K562 (cell line): Measurements from ENCODE around the gene VPS16. TPM values are rescaled to one million over a fixed set of nuclear protein-coding genes. Genes with fewer than 3 reads are reported as not detected.

Experiments
- ATAC-seq: fragments of 200-7000 bp; cut with Tn5 transposase; 3 replicates; pipeline ENCODE4 v1.9.1; 2020; ENCODE audit warnings: moderate library complexity
- BruUV-seq: library from RNA; stranded (reverse); fragments of 400-500 nt; replicated peaks from 2 replicates; lab custom pipeline; 2021; lab: Mats Ljungman, UMichigan
- CTCF ChIA-PET: fragments of 300-600 bp; formaldehyde crosslinking; extraction: SDS; loops from one replicate; lab custom pipeline; 2021; ENCODE audit warnings: low intra/inter-chr PET ratio; lab: Yijun Ruan, JAX
- POLR2A ChIA-PET: fragments of 300-600, 350-650 bp; sonication (Branson Sonifier 250); formaldehyde crosslinking; extraction: SDS; loops from one replicate; lab custom pipeline; 2021; ENCODE audit warnings: antibody characterized with exemption, inconsistent platforms; lab: Yijun Ruan, JAX
- DNase-seq, 4 experiments: peaks; one replicate each; pipeline versions ENCODE4 v3.0.0 to v3.0.0-alpha.2; 2011 to 2018; ENCODE audit warnings: low spot score in 3 of 4, mixed read lengths in 3 of 4; ENCODE audit errors: extremely low read depth in 1 of 4
- FAIRE-seq: peaks from 2 replicates; lab custom pipeline; 2011; peaks lifted over from hg19 to GRCh38; lab: Jason Lieb, UNC
- H2AFZ ChIP-seq: 2 replicates; pipeline ENCODE4 v1.6.0; 2011; ENCODE audit warnings: low read depth, low read length, control low read depth, inconsistent platforms
- H3K27ac ChIP-seq: fragments of 200-600 bp; 3 replicates; pipeline ENCODE4 v1.8.0; 2011; ENCODE audit warnings: low read depth, mild to moderate bottlenecking, control low read depth, inconsistent platforms, low read length, moderate library complexity, mixed read lengths; ENCODE audit errors: extremely low read depth
- H3K27me3 ChIP-seq, 2 experiments: fragments of 300-600 bp in 1 of 2; 2 replicates in 1 of 2; 3 replicates in 1 of 2; pipeline versions ENCODE4 v1.6.0 to v1.8.0; 2011; ENCODE audit warnings: inconsistent platforms in 2 of 2, low read length in 2 of 2, mild to moderate bottlenecking in 1 of 2, mixed read lengths in 1 of 2, moderate library complexity in 1 of 2; ENCODE audit not compliant: control insufficient read depth in 2 of 2, insufficient read depth in 2 of 2
- H3K36me3 ChIP-seq: fragments of 300-600 bp; 3 replicates; pipeline ENCODE4 v1.8.0; 2011; ENCODE audit warnings: mild to moderate bottlenecking, low read length, inconsistent platforms; ENCODE audit not compliant: control insufficient read depth, insufficient read depth
- H3K4me1 ChIP-seq, 2 experiments: fragments of 200-600 bp in 1 of 2; replicated peaks in 1 of 2; 2 replicates in 1 of 2; 3 replicates in 1 of 2; pipeline versions ENCODE4 v1.5.1 to v1.8.0; 2011; ENCODE audit warnings: inconsistent platforms in 2 of 2, low read length in 2 of 2, mild to moderate bottlenecking in 1 of 2, mixed read lengths in 1 of 2, moderate library complexity in 1 of 2; ENCODE audit not compliant: control insufficient read depth in 2 of 2, insufficient read depth in 2 of 2
- H3K4me2 ChIP-seq: 2 replicates; pipeline ENCODE4 v1.6.1; 2011; ENCODE audit warnings: low read length, control low read depth, inconsistent platforms, mixed read lengths; ENCODE audit not compliant: insufficient read depth
- H3K4me3 ChIP-seq: fragments of 200-600 bp; sonication (generic), shearing (Covaris generic); 2 replicates; pipeline ENCODE4 v1.5.1; 2016; ENCODE audit warnings: control low read depth, inconsistent platforms
- H3K79me2 ChIP-seq: fragments of 200-600 bp; 3 replicates; pipeline ENCODE4 v1.8.0; 2011; ENCODE audit warnings: low read length, inconsistent platforms; ENCODE audit not compliant: control insufficient read depth, insufficient read depth
- H3K9ac ChIP-seq, 2 experiments: 2 replicates each; pipeline versions ENCODE4 v1.6.0 to v1.6.1; 2011; ENCODE audit warnings: low read depth in 2 of 2, low read length in 2 of 2, control low read depth in 1 of 2, inconsistent platforms in 1 of 2, mild to moderate bottlenecking in 1 of 2, mixed read lengths in 1 of 2; ENCODE audit not compliant: insufficient read depth in 1 of 2
- H3K9me1 ChIP-seq: one replicate; pipeline ENCODE4 v1.6.0; 2011; ENCODE audit warnings: inconsistent platforms, mild to moderate bottlenecking, low read length, moderate library complexity; ENCODE audit not compliant: control insufficient read depth, insufficient read depth
- H3K9me3 ChIP-seq: replicated peaks from 2 replicates; pipeline ENCODE4 v1.5.1; 2011; ENCODE audit warnings: low read depth, low read length, inconsistent platforms; ENCODE audit not compliant: control insufficient read depth, insufficient read depth
- H4K20me1 ChIP-seq: replicated peaks from 2 replicates; pipeline ENCODE4 v1.6.1; 2011; ENCODE audit warnings: low read length, inconsistent platforms, mixed read lengths; ENCODE audit not compliant: control insufficient read depth, insufficient read depth
- CEBPG ChIP-seq, 3 experiments: fragments of 200-800 bp in 1 of 3; sonication (Bioruptor generic) in 1 of 3; sonication (generic) in 1 of 3; formaldehyde crosslinking in 1 of 3; IDR thresholded peaks in 2 of 3; conservative IDR thresholded peaks in 1 of 3; 2 replicates each; pipeline versions ENCODE4 v1.6.1 to v1.8.0; 2016 to 2022; ENCODE audit warnings: missing compliant biosample characterization in 2 of 3, missing genetic modification characterization in 2 of 3, mild to moderate bottlenecking in 1 of 3, missing genetic modification reagents in 1 of 3
- HES1 ChIP-seq: fragments of 450-650 bp; IDR thresholded peaks from 2 replicates; pipeline ENCODE4 v1.6.1; 2016; ENCODE audit warnings: low read depth, mild to moderate bottlenecking, moderate library complexity
- HNRNPH1 ChIP-seq: fragments of 200-400 bp; formaldehyde crosslinking; optimal IDR thresholded peaks from 2 replicates; pipeline ENCODE3; 2017; ENCODE audit warnings: low read depth, mild to moderate bottlenecking, low read length, moderate library complexity
- ILK ChIP-seq: fragments of 450-650 bp; IDR thresholded peaks from 2 replicates; pipeline ENCODE4 v1.6.1; 2016; ENCODE audit warnings: missing genetic modification characterization, low read depth, mild to moderate bottlenecking, missing compliant biosample characterization, moderate library complexity, borderline replicate concordance
- NFIC ChIP-seq: fragments of 450-650 bp; IDR thresholded peaks from 2 replicates; pipeline ENCODE4 v1.6.1; 2017; ENCODE audit warnings: mild to moderate bottlenecking, inconsistent platforms
- RERE ChIP-seq: sonication (generic); formaldehyde crosslinking; IDR thresholded peaks from 2 replicates; pipeline ENCODE4 v1.8.0; 2023; ENCODE audit warnings: missing genetic modification reagents, mild to moderate bottlenecking, borderline replicate concordance
- SIRT6 ChIP-seq: IDR thresholded peaks from one replicate; pipeline ENCODE4 v1.6.1; 2012; ENCODE audit warnings: low read depth, mild to moderate bottlenecking, control low read depth, inconsistent platforms, low read length, moderate library complexity
- SMARCC2 ChIP-seq: fragments of 450-650 bp; IDR thresholded peaks from 2 replicates; pipeline ENCODE4 v1.6.1; 2017; ENCODE audit warnings: antibody characterized with exemption, moderate library complexity, mild to moderate bottlenecking, low read depth
- TCF3 ChIP-seq: sonication (generic); formaldehyde crosslinking; IDR thresholded peaks from 2 replicates; pipeline ENCODE4 v1.4.0; 2020; ENCODE audit warnings: mild to moderate bottlenecking, missing genetic modification reagents
- ZBTB8A ChIP-seq: fragments of 450-650 bp; IDR thresholded peaks from 2 replicates; pipeline ENCODE4 v1.6.1; 2018; ENCODE audit warnings: mild to moderate bottlenecking, moderate library complexity; ENCODE audit not compliant: partially characterized antibody
- ZNF274 ChIP-seq: IDR thresholded peaks from 2 replicates; pipeline ENCODE4 v1.6.1; 2011; ENCODE audit warnings: low read depth, mild to moderate bottlenecking, low read length, moderate library complexity, borderline replicate concordance
- ZNF282 ChIP-seq: sonication (generic); formaldehyde crosslinking; IDR thresholded peaks from 2 replicates; pipeline ENCODE4 v1.8.1; 2023; ENCODE audit warnings: missing genetic modification reagents
- ZNF3 ChIP-seq: fragments of 250-450 bp; sonication (Bioruptor Pico); IDR thresholded peaks from 2 replicates; pipeline ENCODE4 v1.5.0; 2021; ENCODE audit warnings: mild to moderate bottlenecking, moderate library complexity
- ZSCAN29 ChIP-seq: fragments of 450-650 bp; IDR thresholded peaks from 2 replicates; pipeline ENCODE4 v1.6.1; 2017
- WGBS: fragments of 100-300 bp; shearing (Covaris generic); methylation state at CpG from one replicate; pipeline ENCODE4 v1.1.6; 2016; ENCODE audit warnings: low coverage, mixed read lengths; ENCODE audit not compliant: insufficient coverage; ENCODE audit errors: missing lambda C conversion rate; 5-methylcytosine and 5-hydroxymethylcytosine counted together
- in situ Hi-C: fragments of 300-500 bp; cut with MboI; formaldehyde crosslinking; loops from 4 replicates; pipeline ENCODE4 v1.15.0; 2018; ENCODE audit warnings: inconsistent platforms, mixed read lengths
- intact Hi-C: fragments of 100-400 bp; cut with micrococcal nuclease; formaldehyde crosslinking; loops from 2 replicates; pipeline ENCODE4 v1.14.2; 2022
- polyA plus RNA-seq, 8 experiments: library from polyadenylated mRNA; depleted of rRNA in 4 of 8; stranded (reverse) in 5 of 8; unstranded in 3 of 8; fragments of >200 nt; fragmentation: Nextera tagmentation in 2 of 8; fragmentation: Illumina TruSeq in 1 of 8; extraction: Ambion mirVana in 2 of 8; extraction: Trizol in 1 of 8; gene quantifications; 2 replicates each; pipeline versions ENCODE4 v1.2.1 to v1.2.3, GENCODE V29; 2011 to 2014; ENCODE audit warnings: inconsistent platforms in 1 of 8, missing spikeins in 1 of 8
- total RNA-seq, 7 experiments: library from RNA; depleted of rRNA in 6 of 7; stranded (reverse); fragments of >200 nt in 6 of 7; fragmentation: Illumina TruSeq in 2 of 7; extraction: Trizol in 2 of 7; gene quantifications; 2 replicates each; pipeline versions ENCODE4 v1.2.1 to v1.2.3, GENCODE V29; 2011 to 2021; ENCODE audit warnings: low replicate concordance in 1 of 7
- TF ChIP-seq, protein P1 (sequence below), 2 experiments: fragments of 450-650 bp; conservative IDR thresholded peaks; 2 replicates each; pipeline ENCODE4 v1.6.1; 2017; ENCODE audit warnings: mild to moderate bottlenecking in 2 of 2, moderate library complexity in 2 of 2

Gene VPS16
- total and polyA plus RNA-seq, 9 of the 15 experiments (the other 6 are each of a cell fraction or from before 2014, with no cell fraction given): 6.8 to 24.7 (median 14.0) TPM

GRCh38 chr20:2890742-2891141 is 50.2 kb downstream of the VPS16 start:
- no peaks in the 10 kb centered on the region for H3K27me3 ChIP-seq
- intact Hi-C loops: no loop called here
- POLR2A ChIA-PET: interaction anchor here (0.9 kb wide), 1 partner anchor 12 kb away, joined by 3 read pairs; no protein-coding TSS in a partner anchor
- peak overlapping the region; percentile 57 for H2AFZ ChIP-seq
- peak overlapping the region; percentile 61 for H3K4me2 ChIP-seq
- CTCF ChIA-PET: no interaction called here
- H4K20me1 ChIP-seq: no peaks in the 10 kb centered on the region
- H3K9me1 ChIP-seq: peaks cover 3% of the 10 kb centered on the region
- DNase-seq (peak; percentile 47 to 81 (median 56)), FAIRE-seq (peak; percentile 88), ATAC-seq (peak; percentile 66)
- BruUV-seq: no TSS peak
- no peak overlapping the region for H3K4me3 ChIP-seq
- peak overlapping the region in 1 of 2 experiments; percentile 45; a peak in 2 of 4 replicates for H3K9ac ChIP-seq
- peak overlapping the region; percentile 71 for H3K27ac ChIP-seq
- peaks cover 10% of the 10 kb centered on the region for H3K36me3 ChIP-seq
- H3K79me2 ChIP-seq: peaks cover 95% of the 10 kb centered on the region
- H3K4me1 ChIP-seq: peaks cover 8 to 35% of the 10 kb centered on the region in 2 experiments
- in situ Hi-C loops: no loop called here
- WGBS: 0% methylated on average over 2 of the region's 2 CpGs
- H3K9me3 ChIP-seq: peaks cover 3% of the 10 kb centered on the region; the same call in 1 of the 2 replicates
- no peak for TF ChIP-seq TCF3 (CRISPR knock-in tag)
- no peak for TF ChIP-seq ZBTB8A
- TF ChIP-seq RERE: no peak
- no peak for TF ChIP-seq ZNF3
- no peak for TF ChIP-seq ZNF274
- TF ChIP-seq SIRT6: no peak
- no peak for TF ChIP-seq ZNF282 (CRISPR knock-in tag)
- TF ChIP-seq HES1: no peak
- no peak for TF ChIP-seq CEBPG (CRISPR knock-in tag; IDR thresholded peaks at IDR 0.05)
- TF ChIP-seq CEBPG (tag; conservative IDR thresholded peaks at IDR 0.05 in 1 of 2, IDR thresholded peaks at IDR 0.05 in 1 of 2): no peak
- TF ChIP-seq ILK (tag): no peak
- TF ChIP-seq HNRNPH1: no peak
- peak; percentile 91 for TF ChIP-seq NFIC
- no peak for TF ChIP-seq ZSCAN29
- no peak for TF ChIP-seq SMARCC2
- TF ChIP-seq, protein P1, sequence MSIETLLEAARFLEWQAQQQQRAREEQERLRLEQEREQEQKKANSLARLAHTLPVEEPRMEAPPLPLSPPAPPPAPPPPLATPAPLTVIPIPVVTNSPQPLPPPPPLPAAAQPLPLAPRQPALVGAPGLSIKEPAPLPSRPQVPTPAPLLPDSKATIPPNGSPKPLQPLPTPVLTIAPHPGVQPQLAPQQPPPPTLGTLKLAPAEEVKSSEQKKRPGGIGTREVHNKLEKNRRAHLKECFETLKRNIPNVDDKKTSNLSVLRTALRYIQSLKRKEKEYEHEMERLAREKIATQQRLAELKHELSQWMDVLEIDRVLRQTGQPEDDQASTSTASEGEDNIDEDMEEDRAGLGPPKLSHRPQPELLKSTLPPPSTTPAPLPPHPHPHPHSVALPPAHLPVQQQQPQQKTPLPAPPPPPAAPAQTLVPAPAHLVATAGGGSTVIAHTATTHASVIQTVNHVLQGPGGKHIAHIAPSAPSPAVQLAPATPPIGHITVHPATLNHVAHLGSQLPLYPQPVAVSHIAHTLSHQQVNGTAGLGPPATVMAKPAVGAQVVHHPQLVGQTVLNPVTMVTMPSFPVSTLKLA (conservative IDR thresholded peaks at IDR 0.05): peak; percentile 65 to 78
